HG02763 (cell line): ENCODE measurements around the gene HSD17B12.

Experiments used
- ATAC-seq: cut with Tn5 transposase; IDR thresholded peaks from one replicate; pipeline ENCODE4 v1.9.1; 2021; ENCODE audit warnings: mild to moderate bottlenecking, moderate library complexity; ENCODE audit not compliant: unreplicated experiment

The HSD17B12 gene

DNA sequence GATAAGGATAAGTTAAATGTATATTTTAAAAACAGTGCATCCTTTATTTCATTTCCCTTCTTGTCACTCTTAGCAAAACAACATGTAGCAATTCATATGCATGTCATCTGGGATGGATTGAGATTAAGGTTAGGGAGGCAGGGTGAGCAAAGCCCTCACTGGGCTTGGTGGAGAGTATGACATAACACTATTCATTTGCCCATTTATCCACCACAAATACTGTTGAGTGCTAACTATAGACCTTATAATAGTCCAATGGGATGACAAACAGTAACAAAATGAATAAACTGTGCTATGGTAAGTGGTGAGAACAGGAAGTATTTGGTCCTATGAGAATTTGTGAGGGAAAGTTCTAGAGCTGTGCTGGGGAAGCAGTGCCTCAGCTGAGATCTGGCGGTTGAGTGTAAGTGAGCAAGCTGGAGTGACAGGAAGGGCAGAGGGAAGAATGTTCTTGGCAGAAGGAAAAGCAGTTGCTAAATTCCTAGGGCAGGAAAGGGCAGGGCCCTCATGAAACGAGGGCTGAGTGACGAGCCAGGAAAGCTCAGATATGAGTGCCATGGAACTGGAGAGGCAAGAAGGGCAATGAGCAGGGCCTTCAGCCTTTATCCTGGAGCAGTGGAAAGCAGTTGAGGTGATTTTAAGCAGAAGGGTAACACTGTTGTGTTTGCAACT, 6.7 kb downstream of the HSD17B12 start:
- ATAC-seq, result no peak

DNA sequence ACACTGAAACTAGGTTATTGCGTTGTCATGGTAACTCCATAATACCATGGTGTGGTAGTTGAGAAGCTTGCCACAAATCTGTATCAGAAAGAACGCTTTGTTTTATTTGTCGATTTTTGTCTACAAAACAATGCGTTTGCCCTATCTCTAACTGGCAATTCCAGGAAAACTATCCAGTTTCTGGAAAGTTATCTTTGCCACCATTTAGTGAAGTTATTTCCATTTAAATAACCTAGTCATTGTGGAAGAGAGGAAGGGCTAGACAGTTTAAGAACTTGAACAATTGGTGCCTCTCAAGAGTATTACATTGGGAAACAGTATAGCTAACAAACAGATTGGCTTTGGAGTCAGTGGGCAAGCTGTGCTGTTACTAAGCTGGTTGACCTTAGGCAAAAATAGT, 7.9 kb downstream of the HSD17B12 start:
- ATAC-seq, result no peak

DNA sequence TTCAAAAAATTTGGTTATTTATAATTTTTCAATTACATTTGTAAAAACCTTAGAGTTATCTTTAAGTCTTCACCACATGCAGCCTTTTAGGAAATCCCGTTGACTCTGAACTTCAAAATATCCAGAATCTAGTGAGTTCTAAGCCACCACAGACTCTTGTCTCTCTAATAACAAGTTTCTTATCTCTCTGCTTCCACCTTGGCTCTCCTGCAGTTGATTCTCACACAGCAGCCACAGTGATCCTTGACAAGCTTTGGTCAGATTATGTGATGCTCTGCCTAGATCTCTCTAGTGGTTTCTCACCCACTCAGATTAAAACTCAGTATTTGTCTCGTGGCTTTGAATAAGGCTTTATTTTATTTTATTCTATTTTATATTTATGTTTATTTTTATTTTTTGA, 8.6 kb downstream of the HSD17B12 start:
- ATAC-seq, result no peak

GRCh38 chr11:43690929-43691725, 10.6 kb downstream of the HSD17B12 start:
- no peak for ATAC-seq

- ATAC-seq, result no peak
Observed at GRCh38 chr11:43691806-43692205, 11.3 kb downstream of the HSD17B12 start.

DNA sequence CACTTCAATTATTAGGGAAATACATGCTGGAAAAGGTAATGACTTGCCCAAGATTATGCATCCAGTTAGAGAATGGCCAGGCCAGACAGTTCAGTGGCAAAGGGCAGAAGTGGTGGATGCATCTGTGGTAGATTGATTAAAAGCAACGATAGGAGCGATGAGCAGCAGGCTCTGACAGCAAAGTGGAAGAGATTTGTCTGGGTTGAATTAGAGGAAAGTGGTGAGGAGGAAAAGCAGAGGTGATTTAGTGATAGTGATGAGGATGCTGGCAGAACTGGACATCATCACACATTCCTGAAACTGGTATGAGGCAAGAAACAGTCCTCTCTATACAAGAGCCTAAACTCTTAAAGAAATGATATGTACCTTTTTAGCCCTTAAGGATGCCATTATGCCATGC, 12.5 kb downstream of the HSD17B12 start:
- ATAC-seq, result no peak

GRCh38 chr11:43693731-43694130, 13.2 kb downstream of the HSD17B12 start:
- no peak for ATAC-seq

DNA sequence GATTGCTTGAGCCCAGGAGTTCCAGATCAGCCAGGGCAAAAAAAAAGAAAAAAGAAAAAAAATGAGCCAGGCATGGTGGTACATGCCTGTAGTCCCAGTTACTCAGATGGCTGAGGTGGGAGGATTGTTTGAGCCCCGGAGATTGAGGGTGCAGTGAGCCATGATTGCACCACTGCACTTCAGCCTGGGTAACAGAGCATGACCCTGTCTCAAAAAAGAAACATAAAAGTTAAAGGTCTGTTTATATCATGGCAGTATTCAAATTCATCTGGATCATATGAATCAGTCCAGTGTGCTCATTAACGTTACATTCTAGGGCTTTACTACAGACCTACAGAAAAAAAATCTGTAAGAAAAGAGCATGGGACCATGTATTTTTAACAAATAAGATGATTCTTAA, 13.9 kb downstream of the HSD17B12 start:
- peak; percentile 63 for ATAC-seq

GRCh38 chr11:43697679-43698078, 17.1 kb downstream of the HSD17B12 start:
- no peak for ATAC-seq

DNA sequence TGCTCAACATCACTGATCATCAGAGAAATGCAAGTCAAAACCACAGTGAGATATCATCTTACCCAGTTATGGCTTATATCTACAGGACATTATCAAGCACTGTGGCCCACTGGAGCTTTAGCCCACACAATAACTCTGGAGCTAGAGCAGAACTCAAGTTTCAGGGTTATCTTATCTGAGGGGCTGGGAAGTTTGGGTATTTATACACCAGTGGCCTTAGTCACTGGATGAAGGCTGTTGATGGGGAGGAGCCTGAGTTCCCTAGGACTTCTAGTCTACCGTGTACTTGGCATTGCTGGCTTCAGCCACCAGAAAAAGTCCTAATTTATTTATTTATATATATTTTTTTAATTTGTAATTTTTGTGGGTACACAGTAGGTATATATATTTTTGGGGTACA, 19.3 kb downstream of the HSD17B12 start:
- ATAC-seq, result no peak

GRCh38 chr11:43706631-43707030, 26.1 kb downstream of the HSD17B12 start:
- no peak for ATAC-seq

GRCh38 chr11:43708776-43709175, 28.2 kb downstream of the HSD17B12 start:
- no peak for ATAC-seq

GRCh38 chr11:43709689-43710088, 29.2 kb downstream of the HSD17B12 start:
- ATAC-seq, result no peak

GRCh38 chr11:43712676-43713075, 32.1 kb downstream of the HSD17B12 start:
- no peak for ATAC-seq

DNA sequence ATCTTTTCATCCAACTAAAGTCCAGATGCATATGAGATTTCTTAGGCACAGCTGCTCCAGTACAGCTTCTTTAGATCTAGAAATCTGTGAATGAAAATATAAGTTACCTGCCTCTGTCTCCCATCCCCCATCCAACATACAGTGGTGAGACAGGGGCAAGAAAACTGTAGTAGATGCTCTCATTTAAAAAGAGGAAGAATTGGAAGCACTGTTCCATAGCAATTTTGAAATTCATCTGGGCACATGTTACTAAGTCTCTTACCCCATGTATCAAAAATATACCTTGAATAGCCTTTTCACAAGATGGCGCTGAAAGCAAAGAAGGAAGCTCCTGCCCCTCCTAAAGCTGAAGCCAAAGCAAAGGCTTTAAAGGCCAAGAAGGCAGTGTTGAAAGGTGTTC, 37.8 kb downstream of the HSD17B12 start:
- ATAC-seq, result no peak

DNA sequence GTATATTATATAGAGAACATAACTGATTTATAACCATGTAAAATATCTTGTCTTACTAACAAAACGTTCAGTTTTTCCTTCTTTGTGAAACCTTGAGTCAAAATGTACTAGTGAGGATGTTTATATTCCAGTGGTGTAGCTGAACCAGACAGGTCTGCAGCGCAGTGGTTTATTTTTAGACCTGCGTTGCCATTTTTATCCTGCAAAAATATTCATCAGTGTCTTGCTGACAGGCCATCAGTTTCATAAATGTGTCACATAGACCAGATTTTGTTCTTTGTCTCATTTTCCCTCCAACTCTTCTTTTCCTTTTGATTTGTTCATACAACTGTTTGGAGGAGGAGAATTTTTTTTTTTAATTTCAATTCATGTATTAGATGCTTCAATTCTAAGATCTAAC, 43.1 kb downstream of the HSD17B12 start:
- ATAC-seq, result no peak

DNA sequence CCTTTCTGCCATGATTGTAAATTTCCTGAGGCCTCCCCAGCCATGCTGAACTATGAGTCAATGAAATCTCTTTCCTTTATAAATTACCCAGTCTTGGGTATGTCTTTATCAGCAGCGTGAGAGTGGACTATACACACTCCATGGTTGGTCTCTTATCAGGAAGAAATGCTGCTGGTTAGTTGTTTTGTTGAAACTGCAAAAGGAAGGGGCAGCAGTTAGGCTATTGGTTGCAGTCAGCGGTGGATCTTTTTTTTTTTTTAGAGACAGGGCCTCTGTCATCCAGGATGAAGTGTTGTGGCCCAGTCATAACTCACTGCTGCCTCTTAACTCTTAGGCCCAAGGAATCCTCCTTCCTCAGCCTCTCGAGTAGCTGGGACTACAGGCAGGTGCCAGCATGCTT, 51.7 kb downstream of the HSD17B12 start:
- ATAC-seq, result no peak

DNA sequence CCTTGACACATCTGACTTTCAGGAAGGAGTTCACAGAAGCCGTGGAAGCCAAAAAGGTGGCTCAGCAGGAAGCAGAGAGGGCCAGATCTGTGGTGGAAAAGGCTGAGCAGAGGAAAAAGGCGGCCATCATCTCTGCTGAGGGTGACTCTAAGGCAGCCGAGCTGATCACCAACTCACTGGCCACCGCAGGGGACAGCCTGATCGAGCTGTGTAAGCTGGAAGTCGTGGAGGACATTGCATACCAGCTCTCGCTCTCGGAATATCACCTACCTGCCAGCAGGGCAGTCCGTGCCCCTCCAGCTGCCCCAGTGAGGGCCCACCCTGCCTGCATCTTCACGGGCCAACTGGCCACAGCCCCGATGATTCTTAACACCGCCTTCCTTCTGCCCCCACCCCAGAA, 53.7 kb downstream of the HSD17B12 start:
- ATAC-seq, result no peak

GRCh38 chr11:43735115-43735514, 54.6 kb downstream of the HSD17B12 start:
- no peak for ATAC-seq

DNA sequence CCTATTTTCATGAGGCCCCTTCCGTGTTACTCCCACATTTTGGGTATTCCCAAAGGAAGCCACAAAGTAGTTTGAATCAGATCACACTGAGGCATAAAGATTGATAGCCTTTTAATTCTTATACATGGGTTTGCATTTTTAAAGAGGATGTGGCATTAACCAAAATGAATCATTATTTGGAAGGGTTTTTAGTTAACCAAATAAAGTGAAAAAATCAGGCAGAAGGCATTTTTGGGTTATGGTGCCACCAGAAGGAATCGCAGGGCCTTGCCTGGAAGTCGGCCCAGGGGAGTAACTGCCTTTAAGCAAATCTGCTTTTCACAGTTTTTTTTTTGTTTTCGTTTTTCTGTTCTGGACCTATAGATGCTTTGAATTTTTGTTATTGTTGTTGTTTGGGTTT, 55.4 kb downstream of the HSD17B12 start:
- ATAC-seq, result no peak

DNA sequence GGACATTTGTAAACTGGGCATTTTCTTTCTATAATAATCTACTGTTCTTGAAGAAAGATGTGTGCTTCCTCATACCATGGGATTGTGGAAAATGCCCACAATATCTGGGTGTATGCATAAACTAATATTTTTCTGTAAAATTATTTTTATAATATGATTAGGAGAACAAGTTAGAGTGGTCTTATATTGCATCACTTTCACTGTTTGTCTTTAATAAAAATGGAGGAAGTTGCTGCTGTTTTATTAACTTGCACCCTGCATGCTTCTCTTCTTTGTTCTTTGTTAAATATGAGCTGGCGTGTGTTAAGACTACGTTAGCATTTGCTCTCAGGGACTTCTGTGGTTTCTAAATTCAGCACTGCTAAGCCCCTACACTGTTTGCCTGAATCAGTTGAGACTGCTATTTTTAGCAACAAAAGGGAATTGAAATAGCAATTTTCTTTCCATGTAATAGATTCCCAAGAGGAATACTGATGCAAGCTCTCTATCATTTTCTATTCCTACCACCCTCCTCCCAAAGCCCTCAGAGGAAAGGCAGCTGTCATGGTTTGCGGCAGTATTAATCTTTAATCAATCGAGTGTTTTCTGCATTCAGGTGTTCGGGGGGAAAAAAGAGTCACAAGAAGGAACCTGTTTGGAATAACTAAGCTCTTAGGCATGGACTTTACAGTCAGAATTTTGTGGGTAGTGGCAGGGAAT, 56.1 kb downstream of the HSD17B12 start:
- no peak for ATAC-seq

GRCh38 chr11:43737201-43737590, 56.7 kb downstream of the HSD17B12 start:
- ATAC-seq, result no peak
